Activated T-cell treated with anti-CD3 and anti-CD28 coated beads for 24 hours (primary cell): ENCODE measurements around the gene SIX3.

Experiments used
- DNase-seq: peaks from one replicate; pipeline ENCODE4 v3.0.0-alpha.2; 2020; ENCODE audit warnings: low read depth

Gene SIX3

DNA sequence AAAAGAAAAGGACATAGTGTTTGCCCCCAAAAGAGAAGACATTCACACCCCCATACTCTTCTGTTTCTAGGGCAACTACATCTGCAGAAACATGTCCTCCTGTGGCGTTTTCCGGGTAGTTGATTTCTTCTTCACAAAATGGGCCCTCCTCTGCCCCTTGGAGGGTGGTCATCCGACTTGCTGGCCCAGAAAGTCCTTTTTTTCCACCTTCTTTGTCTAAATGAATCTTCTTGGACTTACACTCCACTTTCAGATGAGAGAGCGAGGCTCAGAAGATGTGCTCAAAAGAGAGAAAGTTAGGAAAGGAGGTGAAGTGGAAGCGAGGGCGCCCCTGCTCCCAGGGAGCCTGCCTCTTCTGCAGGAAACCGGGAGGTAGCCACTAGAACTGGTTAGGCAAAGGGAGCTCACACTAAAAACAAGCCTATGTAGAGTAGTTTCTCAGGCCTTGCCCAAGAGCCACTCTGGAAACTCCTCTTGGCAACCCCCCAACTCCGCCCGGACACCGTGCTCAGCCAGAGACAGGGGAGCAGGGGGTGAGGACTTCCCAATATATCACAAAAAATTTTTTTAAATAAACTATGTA lies 10.2 kb upstream of the SIX3 start:
- DNase-seq = no peak

DNA sequence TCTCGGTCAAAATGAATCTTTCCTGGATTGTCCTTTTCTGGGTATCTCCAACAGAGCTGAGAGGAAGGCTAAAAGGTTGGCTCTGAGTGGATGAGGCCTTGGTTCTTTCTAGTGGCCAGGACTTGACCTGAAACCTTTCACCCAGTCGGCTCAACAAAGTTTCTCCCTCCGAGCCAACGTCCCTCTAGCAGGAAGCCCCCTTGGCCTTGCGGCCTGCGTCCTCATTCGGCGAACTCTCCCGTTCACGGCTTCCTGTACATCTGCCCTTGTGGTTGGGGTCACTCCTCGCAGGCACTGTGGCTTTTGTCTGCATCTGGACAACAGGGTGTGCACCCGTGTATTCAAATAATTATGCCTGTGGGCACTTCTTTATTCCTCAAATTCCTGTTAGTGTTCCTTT lies 9.4 kb upstream of the SIX3 start:
- DNase-seq = no peak

- no peak for DNase-seq
Observed at GRCh38 chr2:44932564-44933392, 8.7 kb upstream of the SIX3 start.

GRCh38 chr2:44933434-44933951 lies 8.0 kb upstream of the SIX3 start:
- DNase-seq = no peak

DNA sequence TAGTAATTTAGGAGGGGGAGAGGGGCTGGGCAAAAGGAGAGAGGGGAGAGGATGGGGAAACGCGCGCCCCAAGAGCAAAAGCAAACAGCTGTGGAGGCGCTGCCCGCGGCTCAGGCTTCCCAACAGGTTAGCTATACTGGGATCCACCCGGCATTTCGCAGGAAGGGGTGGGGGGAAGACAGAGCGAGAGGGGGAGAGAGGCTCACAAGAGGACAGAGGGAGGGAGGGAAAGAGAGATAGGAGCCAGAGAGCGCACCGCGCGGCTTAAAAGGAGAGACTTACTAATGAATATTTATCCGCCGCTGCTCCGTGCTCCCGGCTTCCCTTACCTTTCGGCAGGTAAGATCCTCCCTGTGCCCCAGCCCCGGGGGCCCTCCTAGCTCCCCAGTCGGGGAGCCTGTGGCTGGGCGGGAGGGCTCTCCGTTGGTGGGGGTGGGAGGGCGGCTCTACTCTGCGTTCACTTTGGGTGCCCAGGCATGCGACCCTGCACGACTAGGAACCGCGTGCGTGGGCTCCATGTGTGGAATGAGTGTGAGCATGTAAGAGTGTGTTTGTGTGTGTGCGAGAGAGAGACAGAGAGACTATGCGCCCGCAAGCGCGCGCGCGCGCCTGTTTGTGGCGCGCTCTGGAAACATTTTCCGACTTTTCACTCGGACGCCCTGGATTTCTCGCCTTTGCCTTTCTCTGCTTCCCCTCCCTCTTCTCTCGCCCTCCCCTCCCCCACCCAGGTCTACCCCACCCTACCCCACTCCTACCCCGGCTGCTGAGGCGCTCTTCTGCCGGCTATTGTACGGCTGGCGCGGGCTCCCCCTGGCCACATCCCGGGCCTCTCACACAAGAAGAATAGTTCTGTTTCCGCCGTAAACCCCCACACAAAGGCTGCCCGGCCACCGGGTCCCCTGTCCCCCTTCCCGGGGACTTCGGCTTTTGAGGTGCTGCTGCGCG lies 7.2 kb upstream of the SIX3 start:
- DNase-seq = no peak

DNA sequence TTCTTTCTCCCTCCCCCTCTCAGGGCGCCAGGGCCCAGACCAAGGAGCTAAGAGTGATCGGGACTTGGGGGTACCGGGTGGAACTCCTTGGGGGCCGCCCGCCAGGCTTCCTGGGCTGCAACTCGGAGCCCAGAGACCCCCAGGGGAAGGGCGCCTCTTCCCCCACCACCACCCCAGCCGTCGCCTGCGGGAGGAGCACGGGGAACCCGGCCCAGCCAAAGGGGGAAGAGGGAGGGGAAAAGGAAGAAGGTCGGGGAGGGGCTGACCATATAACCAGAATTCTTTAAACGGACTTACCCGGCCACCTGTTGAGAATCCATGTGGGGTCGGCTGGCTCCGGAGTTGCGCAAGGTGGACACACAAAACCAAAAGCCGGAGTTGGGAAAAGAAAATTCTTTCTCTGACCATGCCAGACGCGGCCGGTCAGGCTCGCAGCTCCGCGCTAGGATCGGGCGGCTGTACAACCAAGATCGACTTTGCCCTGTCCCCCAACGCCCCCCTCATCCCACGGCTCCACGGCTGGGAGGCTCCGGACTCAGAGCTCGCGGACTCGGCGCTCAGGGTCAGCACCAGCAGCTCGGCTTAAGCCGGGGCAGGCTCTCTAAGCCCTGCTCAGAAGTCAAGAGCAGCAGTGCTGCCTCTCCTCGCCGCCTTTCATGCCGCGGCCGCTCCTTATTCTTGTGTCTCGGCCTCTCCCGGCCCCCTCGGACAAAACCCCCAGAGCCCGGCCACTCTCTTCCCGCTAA lies 6.3 kb upstream of the SIX3 start:
- DNase-seq = no peak

GRCh38 chr2:44935729-44936098 lies 5.8 kb upstream of the SIX3 start:
- DNase-seq = no peak

DNA sequence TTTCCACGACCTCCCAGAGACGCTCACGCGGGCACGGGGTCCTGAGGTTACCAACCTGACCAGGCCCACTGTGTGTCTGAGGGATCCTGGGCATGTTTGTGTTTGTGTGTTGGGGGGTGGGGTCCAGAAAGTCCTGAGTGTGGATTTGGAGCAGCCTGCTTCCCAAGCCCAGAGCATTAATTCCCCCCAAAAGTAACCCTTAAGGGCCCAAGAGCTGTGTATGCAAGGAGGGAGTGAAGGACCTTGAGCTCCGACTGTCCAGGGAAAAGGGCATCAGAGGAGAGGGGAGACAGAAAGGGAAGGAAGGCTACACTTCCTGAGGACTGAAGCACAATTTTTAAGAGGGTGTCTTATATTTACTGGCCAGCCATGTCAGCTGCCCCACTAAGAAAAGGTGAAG lies 5.2 kb upstream of the SIX3 start:
- no peak for DNase-seq

GRCh38 chr2:44936715-44937687 lies 4.5 kb upstream of the SIX3 start:
- no peak for DNase-seq

- no peak for DNase-seq
Observed at GRCh38 chr2:44937688-44938240, 3.7 kb upstream of the SIX3 start.

DNA sequence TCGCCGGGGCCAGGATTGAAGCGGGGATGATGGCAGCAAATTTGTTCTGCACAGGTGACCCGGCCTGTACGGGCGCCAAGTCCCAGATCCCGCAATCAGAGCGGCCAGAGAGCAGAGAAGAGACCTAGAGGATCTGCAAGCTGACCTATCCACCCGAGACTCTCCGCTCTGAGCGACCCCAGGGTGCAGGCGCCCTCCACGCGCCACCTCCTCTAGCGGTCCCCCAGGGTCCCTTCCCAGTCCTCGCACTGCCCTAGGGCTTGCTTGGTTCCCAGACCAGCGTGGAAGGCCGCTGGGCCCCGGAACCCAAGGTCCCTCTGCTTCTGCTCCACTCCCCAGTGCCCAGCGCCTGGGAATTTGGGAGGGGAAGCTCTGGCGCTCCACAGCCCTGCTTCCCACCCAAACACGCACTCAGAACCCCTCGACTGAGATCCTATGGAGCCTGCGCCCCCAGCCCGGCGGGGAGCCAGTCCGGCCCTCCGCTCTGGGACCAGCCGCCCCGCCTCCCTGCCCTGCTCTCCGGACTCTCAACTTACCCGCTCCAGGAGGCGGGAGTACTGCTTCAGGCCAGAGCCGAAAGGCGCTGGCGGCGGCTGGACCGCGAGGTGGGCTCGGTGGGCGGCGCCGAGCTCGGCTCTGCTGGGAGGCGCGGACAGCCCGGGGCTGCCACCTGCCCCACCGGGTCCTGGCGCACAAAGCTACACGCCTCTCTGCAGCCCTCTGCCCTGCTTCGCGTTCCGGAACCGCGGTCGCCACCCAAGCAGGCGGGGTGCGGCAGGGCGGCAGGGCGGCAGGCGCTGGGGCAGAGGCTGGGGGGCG lies 3.0 kb upstream of the SIX3 start:
- DNase-seq = no peak

GRCh38 chr2:44939106-44940048 lies 2.1 kb upstream of the SIX3 start:
- no peak for DNase-seq

- no peak for DNase-seq
Observed at GRCh38 chr2:44940049-44940494, 1.4 kb upstream of the SIX3 start.

DNA sequence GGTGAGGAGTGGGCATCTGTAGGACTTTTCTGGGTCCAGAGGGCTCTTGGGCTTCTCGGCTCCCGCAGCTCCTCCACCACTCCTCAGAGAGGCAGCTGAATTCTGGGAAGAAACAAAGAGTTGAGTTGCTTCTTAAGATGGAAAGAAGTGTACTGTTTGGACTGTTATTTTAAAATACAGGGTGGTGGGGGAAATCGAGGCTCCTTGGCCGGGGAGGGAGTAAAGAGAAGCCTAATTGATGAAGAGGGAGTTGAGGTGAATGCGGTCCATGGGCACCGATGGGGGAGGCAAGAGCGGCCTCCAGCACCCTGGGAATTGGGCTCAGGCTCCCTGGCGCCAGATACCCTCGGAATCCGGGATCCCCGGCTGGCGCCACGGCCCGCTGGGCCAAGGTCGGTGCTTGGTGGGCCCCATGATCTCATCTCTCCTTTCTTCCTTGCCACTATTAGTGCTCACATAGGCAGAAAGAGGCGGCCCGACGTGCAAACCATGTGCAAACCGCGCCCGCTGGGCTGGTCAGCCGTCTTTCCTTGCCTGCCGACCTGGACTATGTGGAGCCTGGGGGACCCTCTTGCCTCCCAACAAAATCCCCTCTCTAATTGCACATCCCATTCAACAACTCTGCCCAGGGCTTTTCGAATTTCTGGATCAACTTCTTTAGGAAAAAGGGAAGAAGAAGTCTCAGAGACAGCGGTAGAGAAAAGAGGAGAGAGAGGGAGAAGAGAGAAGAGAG lies 604 bp upstream of the SIX3 start:
- DNase-seq = no peak

DNA sequence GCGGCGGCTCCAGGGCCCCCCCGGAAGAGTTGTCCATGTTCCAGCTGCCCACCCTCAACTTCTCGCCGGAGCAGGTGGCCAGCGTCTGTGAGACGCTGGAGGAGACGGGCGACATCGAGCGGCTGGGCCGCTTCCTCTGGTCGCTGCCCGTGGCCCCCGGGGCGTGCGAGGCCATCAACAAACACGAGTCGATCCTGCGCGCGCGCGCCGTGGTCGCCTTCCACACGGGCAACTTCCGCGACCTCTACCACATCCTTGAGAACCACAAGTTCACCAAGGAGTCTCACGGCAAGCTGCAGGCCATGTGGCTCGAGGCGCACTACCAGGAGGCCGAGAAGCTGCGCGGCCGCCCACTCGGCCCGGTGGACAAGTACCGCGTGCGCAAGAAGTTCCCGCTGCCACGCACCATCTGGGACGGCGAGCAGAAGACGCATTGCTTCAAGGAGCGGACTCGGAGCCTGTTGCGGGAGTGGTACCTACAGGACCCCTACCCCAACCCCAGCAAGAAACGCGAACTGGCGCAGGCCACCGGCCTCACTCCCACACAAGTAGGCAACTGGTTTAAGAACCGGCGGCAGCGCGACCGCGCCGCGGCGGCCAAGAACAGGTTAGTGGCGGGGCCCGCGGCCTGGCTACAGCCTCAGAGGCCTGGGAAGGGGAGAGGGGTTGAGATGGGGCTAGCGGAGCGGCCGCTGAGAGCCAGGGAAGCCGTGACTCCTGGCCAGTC lies 965 bp downstream of the SIX3 start:
- DNase-seq = no peak

- DNase-seq = no peak
Observed at GRCh38 chr2:44943031-44943692, 1.7 kb downstream of the SIX3 start.
